Measurements from ENCODE around the gene DRD1.
A peak's percentile ranks its signal among the peaks of the same experiment; 100 is the strongest.
"Not testable (repeated sequence)": the region's sequence is repeated elsewhere in the genome, so short reads cannot be mapped to it uniquely, and the experiment has no call there.

DRD1 gene

GRCh38 chr5:175467983-175468690 lies 24.2 kb upstream of the DRD1 start:
- no peak for DNase-seq (ENCODE audit: low spot score)

GRCh38 chr5:175466700-175467318 lies 22.8 kb upstream of the DRD1 start:
- no peak for DNase-seq (ENCODE audit: low spot score)

- DNase-seq (ENCODE audit: low spot score) = no peak
These were observed 21.3 kb upstream of the DRD1 start for GRCh38 chr5:175465282-175465681.

- DNase-seq (ENCODE audit: low spot score) = no peak
These were observed 20.9 kb upstream of the DRD1 start for GRCh38 chr5:175464942-175465233.

- peak; percentile 58 for DNase-seq (ENCODE audit: low spot score)
These were observed 20.3 kb upstream of the DRD1 start for GRCh38 chr5:175464074-175464941.

- DNase-seq (ENCODE audit: low spot score) = no peak
These were observed 19.7 kb upstream of the DRD1 start for GRCh38 chr5:175463641-175464040.

GRCh38 chr5:175461370-175461769 lies 17.4 kb upstream of the DRD1 start:
- no peak for DNase-seq (ENCODE audit: low spot score)

- DNase-seq (ENCODE audit: low spot score) = no peak
These were observed 16.6 kb upstream of the DRD1 start for GRCh38 chr5:175460552-175460951.

GRCh38 chr5:175460126-175460525 lies 16.1 kb upstream of the DRD1 start:
- peak; percentile 30 for DNase-seq (ENCODE audit: low spot score)

- peak; percentile 59 for DNase-seq (ENCODE audit: low spot score)
These were observed 13.5 kb upstream of the DRD1 start for GRCh38 chr5:175457466-175457865.

GRCh38 chr5:175456105-175456742 lies 12.2 kb upstream of the DRD1 start:
- no peak for DNase-seq (ENCODE audit: low spot score)

GRCh38 chr5:175454338-175454737 lies 10.4 kb upstream of the DRD1 start:
- DNase-seq (ENCODE audit: low spot score) = not testable (repeated sequence)

- DNase-seq (ENCODE audit: low spot score) = no peak
These were observed 8.2 kb upstream of the DRD1 start for GRCh38 chr5:175452166-175452565.

- DNase-seq (ENCODE audit: low spot score) = no peak
These were observed 4.3 kb upstream of the DRD1 start for GRCh38 chr5:175448276-175448675.

GRCh38 chr5:175447571-175447970 lies 3.6 kb upstream of the DRD1 start:
- DNase-seq (ENCODE audit: low spot score) = no peak

GRCh38 chr5:175446378-175446777 lies 2.4 kb upstream of the DRD1 start:
- not testable (repeated sequence) for DNase-seq (ENCODE audit: low spot score)

GRCh38 chr5:175444905-175445456 lies 999 bp upstream of the DRD1 start:
- DNase-seq (ENCODE audit: low spot score) = no peak

- no peak for DNase-seq (ENCODE audit: low spot score)
These were observed 395 bp downstream of the DRD1 start for GRCh38 chr5:175443514-175444059.

- no peak for DNase-seq (ENCODE audit: low spot score)
These were observed 5.6 kb downstream of the DRD1 start for GRCh38 chr5:175438234-175438857.

- no peak for DNase-seq (ENCODE audit: low spot score)
These were observed 7.6 kb downstream of the DRD1 start for GRCh38 chr5:175436359-175436758.

GRCh38 chr5:175434800-175435199 lies 9.2 kb downstream of the DRD1 start:
- DNase-seq (ENCODE audit: low spot score) = no peak

GRCh38 chr5:175427762-175428161 lies 16.2 kb downstream of the DRD1 start:
- no peak for DNase-seq (ENCODE audit: low spot score)

All from RKO (cell line).